Astrocyte (in vitro differentiated cells and primary cell): Measurements from ENCODE around the gene KNDC1. TPM values are rescaled to one million over a fixed set of nuclear protein-coding genes. Genes with fewer than 3 reads are reported as not detected.

ENCODE experiments used
- DNase-seq: peaks from one replicate; pipeline ENCODE4 v3.0.0-alpha.2; 2010; ENCODE audit warnings: low read depth
- FAIRE-seq: peaks from 2 replicates; lab custom pipeline; 2011; peaks lifted over from hg19 to GRCh38; lab: Jason Lieb, UNC
- H2AFZ ChIP-seq: 2 replicates; pipeline ENCODE4 v1.6.0; 2012; ENCODE audit warnings: low read depth, low read length, inconsistent platforms
- H3K27ac ChIP-seq: 2 replicates; pipeline ENCODE4 v1.5.1; 2011; ENCODE audit warnings: low read depth, low read length, inconsistent platforms
- H3K27me3 ChIP-seq: 2 replicates; pipeline ENCODE4 v1.6.0; 2011; ENCODE audit warnings: low read length, inconsistent platforms; ENCODE audit not compliant: insufficient read depth
- H3K36me3 ChIP-seq: 2 replicates; pipeline ENCODE4 v1.5.1; 2011; ENCODE audit warnings: low read length, inconsistent platforms; ENCODE audit not compliant: insufficient read depth
- H3K4me1 ChIP-seq: 2 replicates; pipeline ENCODE4 v1.5.1; 2011; ENCODE audit warnings: low read length, inconsistent platforms; ENCODE audit not compliant: insufficient read depth
- H3K4me2 ChIP-seq: 2 replicates; pipeline ENCODE4 v1.6.0; 2012; ENCODE audit warnings: low read length, inconsistent platforms
- H3K4me3 ChIP-seq: 2 replicates; pipeline ENCODE4 v1.5.1; 2011; ENCODE audit warnings: low read depth, mild to moderate bottlenecking, low read length, inconsistent platforms; ENCODE audit not compliant: insufficient read depth
- H3K79me2 ChIP-seq: 2 replicates; pipeline ENCODE4 v1.6.0; 2012; ENCODE audit warnings: mild to moderate bottlenecking, low read length, inconsistent platforms; ENCODE audit not compliant: insufficient read depth
- H3K9ac ChIP-seq: 2 replicates; pipeline ENCODE4 v1.6.0; 2012; ENCODE audit warnings: mild to moderate bottlenecking, low read length, inconsistent platforms
- H3K9me3 ChIP-seq: 2 replicates; pipeline ENCODE4 v1.5.1; 2012; ENCODE audit warnings: low read depth, mild to moderate bottlenecking, low read length, inconsistent platforms; ENCODE audit not compliant: insufficient read depth
- H4K20me1 ChIP-seq: 2 replicates; pipeline ENCODE4 v1.6.0; 2012; ENCODE audit warnings: low read length, inconsistent platforms; ENCODE audit not compliant: insufficient read depth
- H3K27ac Mint-ChIP-seq: one replicate; pipeline ENCODE4 v1.8.0; 2021; ENCODE audit warnings: mild to moderate bottlenecking, mixed read lengths; ENCODE audit not compliant: unreplicated experiment
- H3K27me3 Mint-ChIP-seq: one replicate; pipeline ENCODE4 v1.8.0; 2021; ENCODE audit warnings: low read depth, mixed read lengths; ENCODE audit not compliant: unreplicated experiment
- H3K36me3 Mint-ChIP-seq: one replicate; pipeline ENCODE4 v1.8.0; 2021; ENCODE audit warnings: low read depth, mixed read lengths; ENCODE audit not compliant: unreplicated experiment
- H3K4me1 Mint-ChIP-seq: one replicate; pipeline ENCODE4 v1.8.0; 2021; ENCODE audit warnings: low read depth, mixed read lengths; ENCODE audit not compliant: unreplicated experiment
- H3K4me3 Mint-ChIP-seq: one replicate; pipeline ENCODE4 v1.8.0; 2021; ENCODE audit warnings: mild to moderate bottlenecking, moderate library complexity, mixed read lengths; ENCODE audit not compliant: unreplicated experiment
- H3K9me3 Mint-ChIP-seq: one replicate; pipeline ENCODE4 v1.8.0; 2021; ENCODE audit warnings: mild to moderate bottlenecking, mixed read lengths; ENCODE audit not compliant: unreplicated experiment
- CTCF ChIP-seq: IDR thresholded peaks from 2 replicates; pipeline ENCODE4 v1.5.1; 2011; ENCODE audit warnings: low read depth, mild to moderate bottlenecking, inconsistent platforms, low read length, moderate library complexity; ENCODE audit not compliant: insufficient read depth
- EZH2 ChIP-seq: IDR thresholded peaks from 2 replicates; pipeline ENCODE4 v1.6.1; 2012; ENCODE audit warnings: mild to moderate bottlenecking, low read length, inconsistent platforms; ENCODE audit not compliant: insufficient read depth
- total RNA-seq: library from RNA; stranded (reverse); gene quantifications from 2 replicates; pipeline ENCODE4 v1.2.1, GENCODE V29; 2021

The KNDC1 gene
- total RNA-seq, 1 donor from 2014 or later: 2.6 TPM

GRCh38 chr10:133211959-133212852, 52.2 kb downstream of the KNDC1 start:
- Mint-ChIP-seq H3K36me3 (no peaks in the 10 kb centered on the region), H3K4me3 (no peak overlapping the region), H3K27me3 (peaks cover 20% of the 10 kb centered on the region), H3K9me3 (no peaks in the 10 kb centered on the region), H3K27ac (no peak overlapping the region), H3K4me1 (no peaks in the 10 kb centered on the region)
- Histone ChIP-seq H3K4me2 (no peak overlapping the region), H3K27me3 (no peaks in the 10 kb centered on the region), H3K79me2 (no peaks in the 10 kb centered on the region), H4K20me1 (no peaks in the 10 kb centered on the region), H3K36me3 (no peaks in the 10 kb centered on the region), H3K9me3 (peaks cover 5% of the 10 kb centered on the region), H3K27ac (no peak overlapping the region), H2AFZ (no peak overlapping the region), H3K9ac (no peak overlapping the region), H3K4me1 (no peaks in the 10 kb centered on the region), H3K4me3 (no peak overlapping the region)
- TF ChIP-seq EZH2 (no peak), CTCF (no peak)
- DNase-seq: no peak
- no peak for FAIRE-seq

DNA sequence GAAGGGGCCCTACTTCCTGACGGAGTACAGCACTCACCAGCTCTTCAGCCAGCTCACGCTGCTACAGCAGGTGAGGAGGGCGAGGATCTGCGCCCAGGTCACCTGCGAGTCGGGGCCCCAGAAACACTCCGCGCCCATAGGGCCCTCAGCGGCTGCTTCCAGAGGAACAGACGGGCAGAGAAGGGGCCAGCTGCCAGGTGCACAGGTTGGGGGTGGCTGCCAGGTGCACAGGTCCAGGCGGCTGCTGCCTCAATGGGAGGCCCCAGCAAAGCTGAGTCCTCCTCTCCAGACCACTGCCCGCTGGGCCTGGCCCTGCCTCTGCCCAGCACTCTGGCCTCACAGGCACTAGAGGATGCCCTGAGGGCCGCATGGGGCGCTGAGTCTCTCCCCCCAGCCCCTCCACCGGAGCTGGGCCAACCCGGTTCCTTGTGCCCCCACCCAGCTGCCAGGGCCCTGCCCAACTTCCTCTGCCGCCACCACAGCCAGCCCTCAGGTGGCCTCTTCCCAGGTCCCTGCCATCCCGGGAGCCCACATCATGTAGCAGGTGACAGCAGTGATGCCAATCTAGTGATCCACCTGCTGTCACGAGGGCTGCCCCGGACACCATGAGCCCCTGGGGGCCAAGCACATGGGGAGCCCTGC, 53.0 kb downstream of the KNDC1 start:
- Mint-ChIP-seq H3K4me3 (no peak overlapping the region), H3K4me1 (no peaks in the 10 kb centered on the region), H3K9me3 (no peaks in the 10 kb centered on the region), H3K27ac (no peak overlapping the region), H3K36me3 (no peaks in the 10 kb centered on the region), H3K27me3 (peaks cover 24% of the 10 kb centered on the region)
- Histone ChIP-seq H3K4me1 (no peaks in the 10 kb centered on the region), H3K79me2 (no peaks in the 10 kb centered on the region), H3K27ac (no peak overlapping the region), H3K4me3 (no peak overlapping the region), H2AFZ (no peak overlapping the region), H4K20me1 (no peaks in the 10 kb centered on the region), H3K9me3 (peaks cover 5% of the 10 kb centered on the region), H3K27me3 (no peaks in the 10 kb centered on the region), H3K4me2 (no peak overlapping the region), H3K36me3 (no peaks in the 10 kb centered on the region), H3K9ac (no peak overlapping the region)
- FAIRE-seq (no peak), DNase-seq (no peak)
- TF ChIP-seq CTCF: no peak
- TF ChIP-seq EZH2: no peak
